HG02759 (cell line): ENCODE measurements around the gene MVP.
A peak's percentile ranks its signal among the peaks of the same experiment; 100 is the strongest.

Experiments used
- ATAC-seq: cut with Tn5 transposase; IDR thresholded peaks from one replicate; pipeline ENCODE4 v1.9.1; 2021; ENCODE audit warnings: mild to moderate bottlenecking, moderate library complexity; ENCODE audit not compliant: unreplicated experiment

MVP gene

DNA sequence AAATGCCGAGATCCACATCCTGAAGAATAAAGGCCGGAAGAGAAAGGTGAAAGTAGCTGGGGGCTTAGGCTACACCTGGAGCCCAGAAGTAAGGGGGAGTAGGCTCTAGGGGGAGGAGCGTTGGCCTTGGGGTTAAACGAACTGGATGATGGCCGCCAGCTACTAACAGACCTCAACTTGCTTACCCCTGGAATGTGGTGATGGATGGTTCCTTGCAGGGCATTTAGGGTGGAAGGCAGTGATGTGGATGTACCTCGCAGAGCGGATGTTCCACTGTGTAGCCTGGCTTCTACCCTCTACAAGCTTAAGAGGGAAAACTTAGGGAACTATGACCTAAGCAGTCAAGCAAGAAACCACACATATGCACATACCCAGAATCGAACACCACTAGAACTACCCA lies 16.2 kb upstream of the MVP start:
- ATAC-seq = no peak

DNA sequence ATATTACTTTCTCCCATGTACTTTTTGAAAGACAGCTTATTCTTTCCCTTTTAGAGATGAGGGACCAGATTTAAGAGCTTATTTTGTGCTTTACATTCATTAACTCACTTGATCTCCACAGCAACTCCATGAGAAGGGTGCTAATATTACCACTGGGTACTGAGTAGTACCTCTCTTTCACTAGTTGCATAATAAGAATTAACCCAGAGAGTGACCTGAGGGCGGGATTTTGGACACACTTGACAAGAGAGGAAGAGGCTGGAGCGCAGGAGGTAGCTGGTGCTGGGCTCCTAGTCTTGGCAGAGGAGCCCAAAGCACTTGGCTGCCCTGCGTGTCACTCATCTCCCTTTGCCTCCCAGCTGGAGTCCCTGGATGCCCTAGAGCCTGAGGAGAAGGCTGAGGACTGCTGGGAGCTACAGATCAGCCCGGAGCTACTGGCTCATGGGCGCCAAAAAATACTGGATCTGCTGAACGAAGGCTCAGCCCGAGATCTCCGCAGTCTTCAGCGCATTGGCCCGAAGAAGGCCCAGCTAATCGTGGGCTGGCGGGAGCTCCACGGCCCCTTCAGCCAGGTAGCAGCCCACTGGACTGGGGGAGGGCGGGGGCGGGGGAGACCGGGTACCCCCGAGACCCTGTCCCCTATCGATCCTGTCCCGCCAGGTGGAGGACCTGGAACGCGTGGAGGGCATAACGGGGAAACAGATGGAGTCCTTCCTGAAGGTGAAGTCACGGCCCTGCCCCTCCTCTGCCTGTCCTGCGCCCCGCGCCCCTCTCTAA lies 15.6 kb upstream of the MVP start:
- no peak for ATAC-seq

DNA sequence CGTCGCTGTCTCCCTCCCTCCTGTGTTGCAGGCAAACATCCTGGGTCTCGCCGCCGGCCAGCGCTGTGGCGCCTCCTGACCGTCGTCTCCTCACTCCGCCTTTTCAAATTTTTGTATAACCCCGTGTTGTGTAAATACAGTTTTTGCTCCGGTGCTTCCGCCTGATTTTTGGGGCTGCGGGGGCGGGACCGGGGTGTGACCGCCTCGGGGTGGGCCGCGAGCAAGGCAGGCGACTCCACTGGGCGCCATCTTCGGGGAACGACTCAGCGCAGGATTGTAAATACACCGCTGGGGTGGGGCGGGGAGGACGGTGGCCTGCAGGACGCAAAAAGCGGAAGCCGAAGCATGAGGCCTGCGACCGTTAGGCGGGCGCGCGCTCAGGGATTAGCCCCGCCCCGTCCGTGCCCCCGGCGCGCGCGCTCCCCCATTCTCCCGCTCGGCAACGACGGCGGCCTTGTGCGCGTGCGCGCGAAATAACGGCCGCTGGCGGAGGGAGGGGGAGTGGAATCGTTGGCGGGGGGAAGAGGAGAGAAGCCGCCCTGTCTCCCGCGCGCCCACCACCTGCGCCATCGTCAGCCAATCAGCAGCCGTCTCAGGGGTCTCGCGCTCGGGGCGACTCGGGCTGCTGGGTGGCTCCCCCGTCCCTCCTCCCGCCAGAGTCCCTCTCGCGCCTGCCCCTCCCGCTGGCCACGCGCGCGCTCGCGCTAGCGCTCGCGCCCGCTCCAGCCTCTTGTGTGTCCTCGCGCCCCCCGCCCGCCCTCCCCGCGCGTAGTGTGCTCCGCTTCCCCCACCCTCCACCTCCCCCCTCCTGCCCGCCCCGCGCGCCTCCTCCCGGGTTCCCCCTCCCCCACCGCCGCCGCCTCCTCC lies 14.8 kb upstream of the MVP start:
- ATAC-seq = peak; percentile 54

DNA sequence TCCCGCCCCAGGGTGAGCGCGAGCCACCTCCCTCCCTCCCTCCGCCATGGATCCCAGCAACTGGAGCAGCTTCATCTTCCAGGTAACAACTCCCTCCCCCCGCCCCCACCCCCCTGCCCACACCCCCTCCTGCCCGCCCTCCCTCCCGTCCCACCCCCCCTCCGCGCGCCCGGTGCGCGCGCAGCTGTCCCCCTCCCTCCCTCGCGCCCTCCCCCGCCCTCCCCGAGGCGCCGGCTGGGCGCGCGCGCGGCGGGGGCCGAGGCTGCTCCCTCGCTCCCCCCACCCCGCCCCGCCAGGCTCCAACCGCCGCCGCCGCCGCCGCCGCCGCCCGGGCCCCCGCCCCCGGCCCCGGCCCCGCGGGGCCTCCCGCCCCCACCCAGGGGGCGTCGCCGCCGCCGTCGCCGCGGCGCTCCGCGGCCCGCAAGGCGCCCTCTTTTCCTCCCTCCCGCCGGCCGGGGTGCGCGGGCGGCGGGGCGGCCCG lies 14.1 kb upstream of the MVP start, which contains the start of gene MAZ:
Gene MAZ, plus strand, starts transcription at position 431 of the 481 bp plus-strand sequence. CDS start 173 bp downstream, outside the sequence.
- no peak for ATAC-seq

DNA sequence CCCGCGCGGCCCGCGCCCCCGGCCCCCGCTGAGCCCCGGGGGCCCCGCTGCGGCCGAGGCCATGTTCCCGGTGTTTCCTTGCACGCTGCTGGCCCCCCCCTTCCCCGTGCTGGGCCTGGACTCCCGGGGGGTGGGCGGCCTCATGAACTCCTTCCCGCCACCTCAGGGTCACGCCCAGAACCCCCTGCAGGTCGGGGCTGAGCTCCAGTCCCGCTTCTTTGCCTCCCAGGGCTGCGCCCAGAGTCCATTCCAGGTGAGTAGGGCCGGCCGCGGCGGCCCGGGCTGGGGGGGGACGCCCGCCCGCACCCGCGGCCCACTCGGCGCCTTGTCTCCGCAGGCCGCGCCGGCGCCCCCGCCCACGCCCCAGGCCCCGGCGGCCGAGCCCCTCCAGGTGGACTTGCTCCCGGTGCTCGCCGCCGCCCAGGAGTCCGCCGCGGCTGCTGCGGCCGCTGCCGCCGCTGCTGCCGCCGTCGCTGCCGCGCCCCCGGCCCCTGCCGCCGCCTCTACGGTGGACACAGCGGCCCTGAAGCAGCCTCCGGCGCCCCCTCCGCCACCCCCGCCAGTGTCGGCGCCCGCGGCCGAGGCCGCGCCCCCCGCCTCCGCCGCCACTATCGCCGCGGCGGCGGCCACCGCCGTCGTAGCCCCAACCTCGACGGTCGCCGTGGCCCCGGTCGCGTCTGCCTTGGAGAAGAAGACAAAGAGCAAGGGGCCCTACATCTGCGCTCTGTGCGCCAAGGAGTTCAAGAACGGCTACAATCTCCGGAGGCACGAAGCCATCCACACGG lies 13.4 kb upstream of the MVP start:
- no peak for ATAC-seq

DNA sequence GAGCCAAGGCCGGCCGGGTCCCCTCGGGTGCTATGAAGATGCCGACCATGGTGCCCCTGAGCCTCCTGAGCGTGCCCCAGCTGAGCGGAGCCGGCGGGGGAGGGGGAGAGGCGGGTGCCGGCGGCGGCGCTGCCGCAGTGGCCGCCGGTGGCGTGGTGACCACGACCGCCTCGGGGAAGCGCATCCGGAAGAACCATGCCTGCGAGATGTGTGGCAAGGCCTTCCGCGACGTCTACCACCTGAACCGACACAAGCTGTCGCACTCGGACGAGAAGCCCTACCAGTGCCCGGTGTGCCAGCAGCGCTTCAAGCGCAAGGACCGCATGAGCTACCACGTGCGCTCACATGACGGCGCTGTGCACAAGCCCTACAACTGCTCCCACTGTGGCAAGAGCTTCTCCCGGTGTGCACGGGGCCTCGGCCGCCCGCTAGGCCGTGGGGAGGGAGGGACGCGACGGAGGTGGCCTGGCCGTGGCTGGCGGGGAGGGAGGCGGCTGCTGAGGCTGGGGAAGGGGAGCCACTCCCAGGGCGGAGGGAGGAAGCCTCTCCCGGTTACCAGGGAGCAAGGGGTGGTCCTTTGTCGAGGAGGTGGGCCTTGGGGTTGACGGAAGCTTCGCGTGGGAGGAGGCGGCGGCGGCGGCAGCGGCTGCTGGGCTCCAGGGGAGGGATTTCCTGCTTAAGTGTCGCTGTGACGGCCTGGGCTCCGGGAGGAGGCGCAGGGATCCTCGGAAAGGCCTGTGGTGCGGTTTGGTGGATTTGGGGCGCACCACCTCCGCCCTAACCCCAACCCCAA lies 12.6 kb upstream of the MVP start:
- peak; percentile 14 for ATAC-seq

DNA sequence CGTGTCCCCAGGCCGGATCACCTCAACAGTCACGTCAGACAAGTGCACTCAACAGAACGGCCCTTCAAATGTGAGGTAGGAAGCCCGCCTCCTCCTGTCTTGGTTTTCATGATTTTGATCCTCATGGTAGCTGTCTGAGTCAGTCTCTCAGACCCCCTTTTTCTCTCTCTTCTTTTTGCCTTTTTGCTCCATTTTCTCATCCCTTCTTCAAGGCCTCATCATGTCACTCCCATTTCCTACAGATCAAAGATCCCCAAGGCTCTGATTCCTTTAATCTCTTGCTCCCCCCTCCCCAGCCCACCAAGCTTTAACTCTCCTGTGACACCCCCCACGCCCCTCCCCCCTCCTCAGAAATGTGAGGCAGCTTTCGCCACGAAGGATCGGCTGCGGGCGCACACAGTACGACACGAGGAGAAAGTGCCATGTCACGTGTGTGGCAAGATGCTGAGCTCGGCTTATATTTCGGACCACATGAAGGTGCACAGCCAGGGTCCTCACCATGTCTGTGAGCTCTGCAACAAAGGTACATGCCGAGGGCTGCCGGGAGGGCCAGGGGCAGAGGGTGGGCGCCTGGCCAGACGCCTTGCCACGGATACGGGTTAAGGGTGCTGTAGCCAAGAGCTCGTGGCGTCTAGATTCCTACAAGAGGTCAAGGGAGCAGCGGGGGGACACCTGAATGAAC lies 11.9 kb upstream of the MVP start:
- ATAC-seq = no peak

DNA sequence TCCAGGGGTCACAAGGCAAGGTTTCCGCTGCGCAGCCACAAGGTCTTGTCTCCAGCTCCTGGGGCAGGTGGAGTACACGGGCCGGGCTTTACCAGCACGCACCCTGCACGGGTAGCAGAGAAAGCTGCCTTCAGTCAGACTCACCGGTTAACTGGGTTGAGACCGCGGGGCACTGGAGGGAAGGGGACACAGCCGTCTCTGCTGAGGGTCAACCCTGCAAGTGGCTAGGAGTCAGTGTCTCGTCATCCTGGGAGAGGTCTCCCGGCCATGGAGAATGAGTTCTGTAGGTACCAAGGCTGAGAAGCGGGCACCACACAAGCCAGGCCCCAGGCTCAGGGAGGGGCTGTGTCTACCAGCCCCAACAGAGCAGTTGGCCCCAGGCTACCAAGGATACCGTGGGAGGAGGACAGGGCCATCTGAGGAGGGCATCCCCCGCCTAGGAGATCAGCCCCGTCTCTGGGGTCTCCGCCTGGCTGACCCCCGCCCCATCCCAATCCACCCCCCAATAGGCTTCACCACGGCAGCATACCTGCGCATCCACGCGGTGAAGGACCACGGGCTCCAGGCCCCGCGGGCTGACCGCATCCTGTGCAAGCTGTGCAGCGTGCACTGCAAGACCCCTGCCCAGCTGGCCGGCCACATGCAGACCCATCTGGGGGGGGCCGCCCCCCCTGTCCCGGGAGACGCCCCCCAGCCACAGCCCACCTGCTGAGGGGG lies 11.1 kb upstream of the MVP start:
- no peak for ATAC-seq

DNA sequence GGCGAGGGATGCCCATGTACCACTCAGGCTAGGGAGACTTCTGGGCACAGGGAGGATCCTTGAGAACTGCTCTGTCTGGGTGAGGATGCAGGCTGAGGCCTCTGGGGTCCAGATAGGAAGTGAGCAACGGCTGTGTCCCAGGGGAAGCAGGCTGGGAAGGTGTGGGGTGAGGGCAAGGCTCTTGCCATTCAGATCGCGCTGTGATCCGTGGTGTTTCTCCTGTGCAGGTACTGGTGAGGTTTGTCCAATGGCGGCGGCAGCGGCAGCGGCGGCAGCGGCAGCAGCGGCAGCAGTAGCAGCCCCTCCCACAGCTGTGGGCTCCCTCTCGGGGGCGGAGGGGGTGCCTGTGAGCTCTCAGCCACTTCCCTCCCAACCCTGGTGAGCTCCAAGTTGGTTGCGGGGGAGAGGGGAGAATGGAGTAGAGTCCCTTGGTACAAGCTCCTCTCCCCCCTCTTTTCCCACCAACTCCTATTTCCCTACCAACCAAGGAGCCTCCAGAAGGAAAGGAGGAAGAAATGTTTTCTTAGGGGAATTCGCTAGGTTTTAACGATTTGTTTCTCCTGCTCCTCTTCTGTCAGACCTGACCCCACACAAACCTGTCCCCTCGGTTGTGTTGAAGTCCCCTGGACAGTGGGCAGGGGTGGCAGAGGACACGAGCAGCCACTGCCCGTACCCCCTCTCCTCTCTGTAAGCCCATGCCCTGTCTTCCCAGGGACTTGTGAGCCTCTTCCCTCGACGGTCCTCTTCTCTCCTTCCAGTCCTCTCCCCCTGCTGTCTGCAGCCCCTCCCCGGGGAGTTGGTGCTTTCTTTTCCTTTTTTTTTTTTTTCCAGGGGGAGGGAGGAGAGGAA lies 10.2 kb upstream of the MVP start:
- no peak for ATAC-seq

DNA sequence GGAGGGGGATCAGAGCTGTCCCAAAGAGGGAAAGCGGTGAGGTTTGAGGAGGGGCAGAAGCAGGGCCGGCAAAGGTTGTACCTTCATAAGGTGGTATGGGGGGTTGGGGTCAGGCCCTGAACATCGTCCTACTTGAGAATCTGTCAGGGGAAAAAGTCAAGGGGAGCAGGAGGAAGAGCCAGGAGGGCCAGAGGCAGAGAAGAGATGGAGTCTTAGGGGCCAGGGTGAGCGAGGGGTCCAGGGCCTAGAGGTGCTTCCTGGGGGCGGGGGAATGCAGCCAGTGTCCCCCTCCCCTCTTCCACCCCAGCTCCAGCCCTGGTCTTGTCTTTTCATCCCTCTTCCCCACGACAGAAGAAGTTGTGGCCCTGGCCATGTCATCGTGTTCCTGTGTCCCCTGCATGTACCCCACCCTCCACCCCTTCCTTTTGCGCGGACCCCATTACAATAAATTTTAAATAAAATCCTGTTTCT lies 9.5 kb upstream of the MVP start:
- no peak for ATAC-seq

DNA sequence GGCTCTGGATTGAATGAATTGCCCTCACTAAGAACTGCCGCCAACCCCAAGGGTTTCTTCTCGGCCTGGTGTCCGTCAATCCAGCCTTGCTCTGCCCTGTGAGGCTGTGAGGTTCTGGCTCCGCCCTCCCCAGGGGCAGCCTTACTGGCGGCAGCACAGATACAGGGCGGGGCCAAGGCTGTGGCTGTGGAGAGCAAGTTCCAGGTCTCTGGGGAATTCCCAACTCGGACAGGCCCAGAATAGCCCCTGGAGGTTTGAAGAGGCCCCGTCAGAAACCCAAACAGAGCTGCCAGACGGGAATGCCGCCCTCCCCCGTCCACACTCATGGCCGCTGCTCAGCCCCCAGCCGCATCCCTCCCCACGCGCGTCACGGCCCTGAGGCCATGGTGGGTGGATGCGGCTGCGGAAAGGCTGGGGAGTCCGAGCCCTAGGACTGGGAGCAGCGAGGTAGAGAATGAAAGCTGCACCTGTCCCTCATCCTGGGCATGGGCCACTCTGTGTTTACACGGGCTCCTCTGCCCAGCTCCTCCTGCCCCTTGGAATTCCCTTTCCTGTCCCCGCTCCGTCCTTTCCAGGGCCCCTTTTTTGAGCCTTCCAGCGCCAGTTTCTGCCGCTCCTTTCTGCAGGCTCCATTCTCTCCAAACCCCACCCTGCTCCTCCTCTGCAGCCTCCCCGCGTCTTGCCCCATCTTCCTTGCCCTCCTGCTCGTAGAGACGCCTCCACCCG lies 8.9 kb upstream of the MVP start:
- peak; percentile 39 for ATAC-seq

DNA sequence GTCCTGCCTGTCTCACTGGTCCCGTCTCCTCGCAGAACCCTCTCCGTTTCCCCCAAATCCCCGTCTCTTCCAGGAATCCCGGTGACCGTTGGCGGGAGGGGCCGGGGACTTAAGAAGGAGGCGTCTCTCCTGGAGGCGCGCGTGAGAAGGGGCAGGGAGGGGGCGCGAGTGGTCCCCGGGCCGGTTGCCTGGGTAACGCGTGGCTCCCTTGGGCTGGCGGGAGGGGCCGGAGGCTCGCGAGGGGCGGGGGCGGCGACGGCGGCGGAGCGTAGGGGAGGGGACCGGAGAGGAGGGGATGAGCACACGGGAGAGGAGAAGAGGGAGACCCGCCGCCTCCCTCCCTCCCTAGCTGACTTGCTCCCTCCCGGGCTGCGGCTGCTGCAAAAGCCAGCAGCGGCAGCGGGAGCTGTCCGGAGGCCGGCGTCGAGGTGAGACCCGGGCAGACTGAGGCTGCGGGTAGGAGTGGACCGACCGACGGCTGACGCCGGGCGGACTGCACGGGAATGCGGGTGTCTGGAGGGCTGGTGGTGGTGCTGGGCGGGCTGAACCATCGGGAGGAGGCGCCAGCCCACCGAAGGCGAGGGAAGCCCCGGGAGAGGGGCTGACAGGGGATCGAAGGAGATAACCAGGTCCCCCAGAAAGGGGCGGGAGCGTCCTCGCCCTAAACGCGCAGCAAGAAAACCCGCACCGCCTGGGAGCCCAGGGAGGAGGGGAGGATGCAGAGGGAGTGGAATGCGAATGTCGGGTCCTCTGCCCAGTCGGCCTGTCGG lies 8.2 kb upstream of the MVP start, which contains the start of gene PRRT2:
Gene PRRT2, plus strand, starts transcription at position 298 of the 770 bp plus-strand sequence. CDS start 862 bp downstream, outside the sequence.
- ATAC-seq = no peak

DNA sequence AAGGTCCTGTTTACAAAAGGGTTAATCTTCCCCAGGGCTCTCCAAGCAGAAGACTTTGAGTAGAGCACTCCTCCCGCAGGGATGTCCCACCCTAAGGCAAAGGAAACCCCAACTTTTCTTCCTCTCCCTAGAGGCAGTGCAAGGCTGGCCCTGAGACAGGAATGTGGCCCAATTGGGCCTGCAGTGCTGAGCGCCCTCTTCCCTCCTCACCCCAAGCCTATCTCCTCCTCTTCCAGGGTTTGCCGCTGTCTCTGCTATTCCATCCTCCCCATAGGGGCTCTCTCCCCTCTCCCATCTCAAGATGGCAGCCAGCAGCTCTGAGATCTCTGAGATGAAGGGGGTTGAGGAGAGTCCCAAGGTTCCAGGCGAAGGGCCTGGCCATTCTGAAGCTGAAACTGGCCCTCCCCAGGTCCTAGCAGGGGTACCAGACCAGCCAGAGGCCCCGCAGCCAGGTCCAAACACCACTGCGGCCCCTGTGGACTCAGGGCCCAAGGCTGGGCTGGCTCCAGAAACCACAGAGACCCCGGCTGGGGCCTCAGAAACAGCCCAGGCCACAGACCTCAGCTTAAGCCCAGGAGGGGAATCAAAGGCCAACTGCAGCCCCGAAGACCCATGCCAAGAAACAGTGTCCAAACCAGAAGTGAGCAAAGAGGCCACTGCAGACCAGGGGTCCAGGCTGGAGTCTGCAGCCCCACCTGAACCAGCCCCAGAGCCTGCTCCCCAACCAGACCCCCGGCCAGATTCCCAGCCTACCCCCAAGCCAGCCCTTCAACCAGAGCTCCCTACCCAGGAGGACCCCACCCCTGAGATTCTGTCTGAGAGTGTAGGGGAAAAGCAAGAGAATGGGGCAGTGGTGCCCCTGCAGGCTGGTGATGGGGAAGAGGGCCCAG lies 7.3 kb upstream of the MVP start:
- ATAC-seq = no peak

DNA sequence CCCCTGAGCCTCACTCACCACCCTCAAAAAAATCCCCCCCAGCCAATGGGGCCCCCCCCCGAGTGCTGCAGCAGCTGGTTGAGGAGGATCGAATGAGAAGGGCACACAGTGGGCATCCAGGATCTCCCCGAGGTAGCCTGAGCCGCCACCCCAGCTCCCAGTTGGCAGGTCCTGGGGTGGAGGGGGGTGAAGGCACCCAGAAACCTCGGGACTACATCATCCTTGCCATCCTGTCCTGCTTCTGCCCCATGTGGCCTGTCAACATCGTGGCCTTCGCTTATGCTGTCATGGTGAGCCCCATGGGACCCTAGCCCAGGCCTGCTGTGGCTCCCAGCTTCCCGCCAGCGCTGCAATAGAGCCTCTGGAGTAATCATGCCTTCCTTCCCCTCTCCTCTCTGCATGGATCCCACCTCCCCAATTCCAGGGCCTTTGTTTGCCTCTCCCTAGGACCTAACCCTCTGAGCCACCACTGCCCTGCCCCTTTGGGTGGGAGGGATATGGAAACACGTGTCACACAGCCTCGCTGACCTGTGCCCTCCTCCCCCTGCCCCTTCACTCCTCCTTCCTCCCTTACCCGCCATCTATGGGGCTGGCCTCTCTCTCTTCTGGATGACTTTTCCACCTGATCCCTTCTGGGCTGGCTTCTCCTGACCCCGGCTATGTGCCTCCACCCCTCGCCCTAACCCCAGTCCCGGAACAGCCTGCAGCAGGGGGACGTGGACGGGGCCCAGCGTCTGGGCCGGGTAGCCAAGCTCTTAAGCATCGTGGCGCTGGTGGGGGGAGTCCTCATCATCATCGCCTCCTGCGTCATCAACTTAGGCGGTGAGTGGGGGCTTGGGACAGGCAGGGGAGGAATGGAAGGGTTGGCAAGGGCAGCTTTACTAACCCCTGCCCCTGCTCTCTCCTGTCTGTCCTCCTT lies 6.4 kb upstream of the MVP start:
- ATAC-seq = no peak
